Astrocyte (in vitro differentiated cells and primary cell): ENCODE measurements around the gene RPRD1B. TPM values are rescaled to one million over a fixed set of nuclear protein-coding genes. Genes with fewer than 3 reads are reported as not detected.

ENCODE experiments used
- DNase-seq: peaks from one replicate; pipeline ENCODE4 v3.0.0-alpha.2; 2010; ENCODE audit warnings: low read depth
- FAIRE-seq: peaks from 2 replicates; lab custom pipeline; 2011; peaks lifted over from hg19 to GRCh38; lab: Jason Lieb, UNC
- H2AFZ ChIP-seq: 2 replicates; pipeline ENCODE4 v1.6.0; 2012; ENCODE audit warnings: low read depth, low read length, inconsistent platforms
- H3K27ac ChIP-seq: 2 replicates; pipeline ENCODE4 v1.5.1; 2011; ENCODE audit warnings: low read depth, low read length, inconsistent platforms
- H3K27me3 ChIP-seq: 2 replicates; pipeline ENCODE4 v1.6.0; 2011; ENCODE audit warnings: low read length, inconsistent platforms; ENCODE audit not compliant: insufficient read depth
- H3K36me3 ChIP-seq: 2 replicates; pipeline ENCODE4 v1.5.1; 2011; ENCODE audit warnings: low read length, inconsistent platforms; ENCODE audit not compliant: insufficient read depth
- H3K4me1 ChIP-seq: 2 replicates; pipeline ENCODE4 v1.5.1; 2011; ENCODE audit warnings: low read length, inconsistent platforms; ENCODE audit not compliant: insufficient read depth
- H3K4me2 ChIP-seq: 2 replicates; pipeline ENCODE4 v1.6.0; 2012; ENCODE audit warnings: low read length, inconsistent platforms
- H3K4me3 ChIP-seq: 2 replicates; pipeline ENCODE4 v1.5.1; 2011; ENCODE audit warnings: low read depth, mild to moderate bottlenecking, low read length, inconsistent platforms; ENCODE audit not compliant: insufficient read depth
- H3K79me2 ChIP-seq: 2 replicates; pipeline ENCODE4 v1.6.0; 2012; ENCODE audit warnings: mild to moderate bottlenecking, low read length, inconsistent platforms; ENCODE audit not compliant: insufficient read depth
- H3K9ac ChIP-seq: 2 replicates; pipeline ENCODE4 v1.6.0; 2012; ENCODE audit warnings: mild to moderate bottlenecking, low read length, inconsistent platforms
- H3K9me3 ChIP-seq: 2 replicates; pipeline ENCODE4 v1.5.1; 2012; ENCODE audit warnings: low read depth, mild to moderate bottlenecking, low read length, inconsistent platforms; ENCODE audit not compliant: insufficient read depth
- H4K20me1 ChIP-seq: 2 replicates; pipeline ENCODE4 v1.6.0; 2012; ENCODE audit warnings: low read length, inconsistent platforms; ENCODE audit not compliant: insufficient read depth
- H3K27ac Mint-ChIP-seq: one replicate; pipeline ENCODE4 v1.8.0; 2021; ENCODE audit warnings: mild to moderate bottlenecking, mixed read lengths; ENCODE audit not compliant: unreplicated experiment
- H3K27me3 Mint-ChIP-seq: one replicate; pipeline ENCODE4 v1.8.0; 2021; ENCODE audit warnings: low read depth, mixed read lengths; ENCODE audit not compliant: unreplicated experiment
- H3K36me3 Mint-ChIP-seq: one replicate; pipeline ENCODE4 v1.8.0; 2021; ENCODE audit warnings: low read depth, mixed read lengths; ENCODE audit not compliant: unreplicated experiment
- H3K4me1 Mint-ChIP-seq: one replicate; pipeline ENCODE4 v1.8.0; 2021; ENCODE audit warnings: low read depth, mixed read lengths; ENCODE audit not compliant: unreplicated experiment
- H3K4me3 Mint-ChIP-seq: one replicate; pipeline ENCODE4 v1.8.0; 2021; ENCODE audit warnings: mild to moderate bottlenecking, moderate library complexity, mixed read lengths; ENCODE audit not compliant: unreplicated experiment
- H3K9me3 Mint-ChIP-seq: one replicate; pipeline ENCODE4 v1.8.0; 2021; ENCODE audit warnings: mild to moderate bottlenecking, mixed read lengths; ENCODE audit not compliant: unreplicated experiment
- CTCF ChIP-seq: IDR thresholded peaks from 2 replicates; pipeline ENCODE4 v1.5.1; 2011; ENCODE audit warnings: low read depth, mild to moderate bottlenecking, inconsistent platforms, low read length, moderate library complexity; ENCODE audit not compliant: insufficient read depth
- EZH2 ChIP-seq: IDR thresholded peaks from 2 replicates; pipeline ENCODE4 v1.6.1; 2012; ENCODE audit warnings: mild to moderate bottlenecking, low read length, inconsistent platforms; ENCODE audit not compliant: insufficient read depth
- total RNA-seq: library from RNA; stranded (reverse); gene quantifications from 2 replicates; pipeline ENCODE4 v1.2.1, GENCODE V29; 2021

Gene RPRD1B
- total RNA-seq, 1 donor from 2014 or later: 20.7 TPM

GRCh38 chr20:38043512-38044300, 10.2 kb downstream of the RPRD1B start:
- H3K4me1 ChIP-seq: no peaks in the 10 kb centered on the region
- no peaks in the 10 kb centered on the region for H3K27me3 ChIP-seq
- FAIRE-seq: no peak
- H4K20me1 ChIP-seq: peaks cover 17% of the 10 kb centered on the region
- no peaks in the 10 kb centered on the region for H3K9me3 ChIP-seq
- Mint-ChIP-seq H3K4me1 (peaks cover 32% of the 10 kb centered on the region), H3K36me3 (peaks cover 10% of the 10 kb centered on the region), H3K9me3 (no peaks in the 10 kb centered on the region), H3K27me3 (no peaks in the 10 kb centered on the region), H3K4me3 (no peak overlapping the region), H3K27ac (peak overlapping the region; percentile 66)
- H3K9ac ChIP-seq: peak overlapping the region; percentile 49
- H3K4me3 ChIP-seq: no peak overlapping the region
- no peak overlapping the region for H2AFZ ChIP-seq
- TF ChIP-seq EZH2 (no peak), CTCF (peak; percentile 45)
- peaks cover 86% of the 10 kb centered on the region for H3K79me2 ChIP-seq
- DNase-seq: peak; percentile 87
- peak overlapping the region; percentile 73 for H3K27ac ChIP-seq
- peak overlapping the region; percentile 40 for H3K4me2 ChIP-seq
- H3K36me3 ChIP-seq: peaks cover 23% of the 10 kb centered on the region

- Mint-ChIP-seq H3K27me3 (no peaks in the 10 kb centered on the region), H3K27ac (peak overlapping the region; percentile 66), H3K36me3 (peaks cover 12% of the 10 kb centered on the region), H3K4me1 (peaks cover 34% of the 10 kb centered on the region), H3K9me3 (no peaks in the 10 kb centered on the region), H3K4me3 (peak overlapping the region; percentile 36)
- no peak overlapping the region for H3K9ac ChIP-seq
- H3K4me2 ChIP-seq: no peak overlapping the region
- DNase-seq (no peak), FAIRE-seq (no peak)
- no peak overlapping the region for H3K4me3 ChIP-seq
- no peak for TF ChIP-seq CTCF
- no peak for TF ChIP-seq EZH2
- peaks cover 23% of the 10 kb centered on the region for H3K36me3 ChIP-seq
- no peak overlapping the region for H3K27ac ChIP-seq
- no peak overlapping the region for H2AFZ ChIP-seq
- H3K4me1 ChIP-seq: peaks cover 4% of the 10 kb centered on the region
- peaks cover 78% of the 10 kb centered on the region for H3K79me2 ChIP-seq
- no peaks in the 10 kb centered on the region for H3K27me3 ChIP-seq
- peaks cover 16% of the 10 kb centered on the region for H4K20me1 ChIP-seq
- no peaks in the 10 kb centered on the region for H3K9me3 ChIP-seq
These were observed 11.1 kb downstream of the RPRD1B start for GRCh38 chr20:38044685-38045084.

GRCh38 chr20:38046572-38046971, 13.0 kb downstream of the RPRD1B start:
- Histone ChIP-seq H3K4me2 (no peak overlapping the region), H3K4me3 (no peak overlapping the region), H3K79me2 (peaks cover 64% of the 10 kb centered on the region), H3K27ac (no peak overlapping the region), H3K36me3 (peaks cover 14% of the 10 kb centered on the region), H2AFZ (no peak overlapping the region), H3K4me1 (peaks cover 22% of the 10 kb centered on the region), H4K20me1 (peaks cover 22% of the 10 kb centered on the region), H3K27me3 (no peaks in the 10 kb centered on the region), H3K9me3 (no peaks in the 10 kb centered on the region), H3K9ac (no peak overlapping the region)
- no peaks in the 10 kb centered on the region for H3K27me3 Mint-ChIP-seq
- peak overlapping the region; percentile 48 for H3K27ac Mint-ChIP-seq
- peaks cover 48% of the 10 kb centered on the region for H3K4me1 Mint-ChIP-seq
- TF ChIP-seq CTCF (no peak), EZH2 (no peak)
- H3K36me3 Mint-ChIP-seq: peaks cover 15% of the 10 kb centered on the region
- peak overlapping the region; percentile 10 for H3K4me3 Mint-ChIP-seq
- H3K9me3 Mint-ChIP-seq: no peaks in the 10 kb centered on the region
- FAIRE-seq (no peak), DNase-seq (no peak)
